Kidney capillary endothelial cell (primary cell): Measurements from ENCODE around the gene PLEKHB1.
A peak's percentile ranks its signal among the peaks of the same experiment; 100 is the strongest.

Source experiments
- DNase-seq: peaks from one replicate; pipeline ENCODE4 v3.0.0-alpha.2; 2018; ENCODE audit warnings: low spot score

PLEKHB1 gene

GRCh38 chr11:73645972-73646631 lies at the start of gene PLEKHB1:
PLEKHB1 (plus strand) TSS chr11:73646581; CDS start chr11:73646609, 28 bp downstream.
- DNase-seq: no peak

GRCh38 chr11:73597336-73597955 lies 48.9 kb upstream of the PLEKHB1 start:
- DNase-seq: no peak

GRCh38 chr11:73597956-73598718 lies 48.2 kb upstream of the PLEKHB1 start, which contains the start of gene FAM168A:
FAM168A (minus strand) TSS chr11:73598112; CDS start chr11:73468474, 129,638 bp downstream.
- peak; percentile 93 for DNase-seq

GRCh38 chr11:73598719-73599379 lies 47.5 kb upstream of the PLEKHB1 start:
- DNase-seq: peak; percentile 38

- no peak for DNase-seq
Observed at GRCh38 chr11:73612601-73613140, 33.7 kb upstream of the PLEKHB1 start.

- DNase-seq: no peak
Observed at GRCh38 chr11:73614591-73614990, 31.8 kb upstream of the PLEKHB1 start.

GRCh38 chr11:73622926-73623593 lies 23.3 kb upstream of the PLEKHB1 start:
- DNase-seq: no peak

GRCh38 chr11:73623686-73624085 lies 22.7 kb upstream of the PLEKHB1 start:
- no peak for DNase-seq

GRCh38 chr11:73625696-73626318 lies 20.6 kb upstream of the PLEKHB1 start:
- peak; percentile 55 for DNase-seq

- DNase-seq: no peak
Observed at GRCh38 chr11:73629907-73630306, 16.5 kb upstream of the PLEKHB1 start.

GRCh38 chr11:73632996-73633395 lies 13.4 kb upstream of the PLEKHB1 start:
- DNase-seq: no peak

GRCh38 chr11:73633999-73634398 lies 12.4 kb upstream of the PLEKHB1 start:
- DNase-seq: no peak

- no peak for DNase-seq
Observed at GRCh38 chr11:73635721-73636120, 10.7 kb upstream of the PLEKHB1 start.

GRCh38 chr11:73636249-73636648 lies 10.1 kb upstream of the PLEKHB1 start:
- no peak for DNase-seq

GRCh38 chr11:73637012-73637411 lies 9.4 kb upstream of the PLEKHB1 start:
- DNase-seq: no peak

- DNase-seq: no peak
Observed at GRCh38 chr11:73640592-73640991, 5.8 kb upstream of the PLEKHB1 start.

- no peak for DNase-seq
Observed at GRCh38 chr11:73641668-73642067, 4.7 kb upstream of the PLEKHB1 start.

GRCh38 chr11:73645121-73645969 lies 1.0 kb upstream of the PLEKHB1 start:
- DNase-seq: no peak

GRCh38 chr11:73647459-73648100 lies 1.2 kb downstream of the PLEKHB1 start:
- peak; percentile 44 for DNase-seq

- no peak for DNase-seq
Observed at GRCh38 chr11:73648121-73648520, 1.7 kb downstream of the PLEKHB1 start.
